ENCODE data around the gene LMNTD2. TPM values are rescaled to one million over a fixed set of nuclear protein-coding genes. Genes with fewer than 3 reads are reported as not detected.
A peak's percentile ranks its signal among the peaks of the same experiment; 100 is the strongest.

LMNTD2 gene
- total and polyA plus RNA-seq, 2 of the 13 experiments (the other 11 are each of a cell fraction or from before 2014, with no cell fraction given): 1.1 to 3.1 TPM

DNA sequence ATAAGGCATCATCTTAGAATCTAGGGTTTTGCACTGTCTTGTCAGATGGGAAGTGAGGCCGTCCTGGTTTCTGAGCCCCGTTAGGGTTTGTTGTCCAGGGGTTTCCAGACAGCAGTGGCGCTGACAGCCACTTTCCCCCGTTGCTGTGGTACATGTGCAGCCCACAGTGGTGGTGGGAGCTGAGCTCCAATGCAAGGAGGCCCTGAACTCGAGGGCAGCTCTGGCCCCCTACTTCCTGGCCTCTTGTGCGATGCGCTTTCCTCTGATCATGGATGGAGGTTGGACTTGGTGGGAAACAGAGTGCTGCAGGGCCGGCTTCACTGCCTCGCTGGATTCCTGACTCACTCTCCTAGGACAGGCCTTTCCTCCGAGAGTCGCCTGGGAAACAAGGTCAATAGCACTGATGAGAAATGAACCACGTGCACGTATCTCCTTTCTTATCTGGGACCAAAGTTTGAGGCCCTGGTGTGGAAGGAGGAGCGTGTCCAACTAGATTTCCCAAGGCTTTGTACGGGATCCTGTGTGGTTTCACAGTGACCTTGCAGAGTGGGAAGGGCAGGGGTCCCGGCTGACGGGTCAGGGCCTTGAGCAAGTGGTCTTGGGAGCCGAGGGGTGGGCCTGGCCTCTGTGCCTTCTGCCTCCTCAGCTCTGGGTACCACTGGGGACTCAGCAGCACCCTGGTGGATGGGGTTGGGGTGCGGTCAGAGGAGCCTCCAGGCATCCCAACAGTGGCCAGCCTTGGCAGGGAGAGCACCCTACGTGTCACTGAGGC, 19.5 kb upstream of the LMNTD2 start (continued):
- TF ChIP-seq, protein P1, sequence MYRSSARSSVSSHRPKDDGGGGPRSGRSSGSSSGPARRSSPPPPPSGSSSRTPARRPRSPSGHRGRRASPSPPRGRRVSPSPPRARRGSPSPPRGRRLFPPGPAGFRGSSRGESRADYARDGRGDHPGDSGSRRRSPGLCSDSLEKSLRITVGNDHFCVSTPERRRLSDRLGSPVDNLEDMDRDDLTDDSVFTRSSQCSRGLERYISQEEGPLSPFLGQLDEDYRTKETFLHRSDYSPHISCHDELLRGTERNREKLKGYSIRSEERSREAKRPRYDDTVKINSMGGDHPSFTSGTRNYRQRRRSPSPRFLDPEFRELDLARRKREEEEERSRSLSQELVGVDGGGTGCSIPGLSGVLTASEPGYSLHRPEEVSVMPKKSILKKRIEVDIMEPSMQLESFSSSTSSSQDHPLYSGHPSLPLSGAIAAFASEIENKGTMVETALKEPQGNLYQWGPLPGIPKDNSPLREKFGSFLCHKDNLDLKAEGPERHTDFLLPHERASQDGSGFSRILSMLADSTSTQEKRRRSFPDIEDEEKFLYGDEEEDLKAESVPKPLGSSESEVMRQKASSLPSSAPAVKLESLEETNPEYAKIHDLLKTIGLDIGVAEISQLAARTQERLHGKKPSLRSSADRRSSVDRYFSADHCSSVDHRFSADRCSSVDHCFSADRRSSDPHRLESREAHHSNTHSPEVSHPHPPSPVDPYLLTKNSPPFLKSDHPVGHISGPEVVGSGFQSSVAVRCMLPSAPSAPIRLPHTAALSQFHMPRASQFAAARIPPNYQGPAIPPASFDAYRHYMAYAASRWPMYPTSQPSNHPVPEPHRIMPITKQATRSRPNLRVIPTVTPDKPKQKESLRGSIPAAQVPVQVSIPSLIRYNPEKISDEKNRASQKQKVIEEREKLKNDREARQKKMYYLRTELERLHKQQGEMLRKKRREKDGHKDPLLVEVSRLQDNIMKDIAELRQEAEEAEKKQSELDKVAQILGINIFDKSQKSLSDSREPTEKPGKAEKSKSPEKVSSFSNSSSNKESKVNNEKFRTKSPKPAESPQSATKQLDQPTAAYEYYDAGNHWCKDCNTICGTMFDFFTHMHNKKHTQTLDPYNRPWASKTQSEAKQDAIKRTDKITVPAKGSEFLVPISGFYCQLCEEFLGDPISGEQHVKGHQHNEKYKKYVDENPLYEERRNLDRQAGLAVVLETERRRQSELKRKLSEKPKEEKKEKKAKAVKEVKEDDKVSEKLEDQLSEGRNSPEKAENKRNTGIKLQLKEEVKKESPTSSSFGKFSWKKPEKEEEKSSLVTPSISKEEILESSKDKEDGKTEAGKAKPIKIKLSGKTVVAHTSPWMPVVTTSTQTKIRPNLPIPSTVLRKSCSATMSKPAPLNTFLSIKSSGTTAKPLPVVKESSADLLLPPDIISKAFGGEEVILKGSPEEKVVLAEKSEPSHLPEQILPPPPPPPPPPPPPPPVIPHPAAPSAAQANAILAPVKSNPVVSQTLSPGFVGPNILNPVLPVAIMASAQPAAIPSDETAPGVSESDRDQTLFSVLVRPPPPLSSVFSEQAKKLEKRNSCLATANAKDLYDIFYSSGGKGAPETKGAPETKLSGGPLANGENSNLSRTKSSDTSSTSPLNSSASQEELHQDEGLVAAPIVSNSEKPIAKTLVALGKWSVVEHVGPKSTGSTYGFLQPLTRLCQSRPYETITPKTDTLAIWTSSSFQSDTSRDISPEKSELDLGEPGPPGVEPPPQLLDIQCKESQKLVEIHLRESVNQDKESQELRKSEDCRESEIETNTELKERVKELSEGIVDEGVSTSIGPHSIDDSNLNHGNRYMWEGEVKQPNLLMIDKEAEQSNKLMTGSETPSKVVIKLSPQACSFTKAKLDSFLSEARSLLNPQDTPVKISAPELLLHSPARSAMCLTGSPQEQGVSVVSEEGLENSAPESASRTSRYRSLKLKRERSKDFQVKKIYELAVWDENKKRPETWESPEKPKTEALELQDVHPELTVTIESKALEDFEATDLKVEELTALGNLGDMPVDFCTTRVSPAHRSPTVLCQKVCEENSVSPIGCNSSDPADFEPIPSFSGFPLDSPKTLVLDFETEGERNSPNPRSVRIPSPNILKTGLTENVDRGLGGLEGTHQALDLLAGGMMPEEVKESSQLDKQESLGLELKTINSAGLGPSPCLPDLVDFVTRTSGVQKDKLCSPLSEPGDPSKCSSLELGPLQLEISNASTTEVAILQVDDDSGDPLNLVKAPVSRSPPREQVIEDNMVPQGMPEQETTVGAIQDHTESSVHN (CRISPR knock-in tag; IDR thresholded peaks at IDR 0.05): no peak
- TF ChIP-seq ZNF749 (CRISPR knock-in tag; IDR thresholded peaks at IDR 0.05; ENCODE audit: borderline replicate concordance): peak; percentile 60; the same call in 1 of the 2 replicates
- peak; percentile 75 for TF ChIP-seq MED1 (CRISPR knock-in tag; IDR thresholded peaks at IDR 0.05)
- TF ChIP-seq, protein P2, sequence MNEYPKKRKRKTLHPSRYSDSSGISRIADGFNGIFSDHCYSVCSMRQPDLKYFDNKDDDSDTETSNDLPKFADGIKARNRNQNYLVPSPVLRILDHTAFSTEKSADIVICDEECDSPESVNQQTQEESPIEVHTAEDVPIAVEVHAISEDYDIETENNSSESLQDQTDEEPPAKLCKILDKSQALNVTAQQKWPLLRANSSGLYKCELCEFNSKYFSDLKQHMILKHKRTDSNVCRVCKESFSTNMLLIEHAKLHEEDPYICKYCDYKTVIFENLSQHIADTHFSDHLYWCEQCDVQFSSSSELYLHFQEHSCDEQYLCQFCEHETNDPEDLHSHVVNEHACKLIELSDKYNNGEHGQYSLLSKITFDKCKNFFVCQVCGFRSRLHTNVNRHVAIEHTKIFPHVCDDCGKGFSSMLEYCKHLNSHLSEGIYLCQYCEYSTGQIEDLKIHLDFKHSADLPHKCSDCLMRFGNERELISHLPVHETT (CRISPR knock-in tag; conservative IDR thresholded peaks at IDR 0.05): no peak
- TF ChIP-seq TP53 (CRISPR knock-in tag; conservative IDR thresholded peaks at IDR 0.05): no peak
- peak; percentile 54 for TF ChIP-seq ZNF770 (CRISPR knock-in tag; IDR thresholded peaks at IDR 0.05)
- no peak for TF ChIP-seq SMC3 (IDR thresholded peaks at IDR 0.05; ENCODE audit: low read length)
- TF ChIP-seq FOSL2 (CRISPR knock-in tag; IDR thresholded peaks at IDR 0.05): peak; percentile 64
- no peak for TF ChIP-seq EHMT2 (IDR thresholded peaks at IDR 0.05; ENCODE audit: borderline replicate concordance, low read depth, low read length)
- TF ChIP-seq, protein P3, sequence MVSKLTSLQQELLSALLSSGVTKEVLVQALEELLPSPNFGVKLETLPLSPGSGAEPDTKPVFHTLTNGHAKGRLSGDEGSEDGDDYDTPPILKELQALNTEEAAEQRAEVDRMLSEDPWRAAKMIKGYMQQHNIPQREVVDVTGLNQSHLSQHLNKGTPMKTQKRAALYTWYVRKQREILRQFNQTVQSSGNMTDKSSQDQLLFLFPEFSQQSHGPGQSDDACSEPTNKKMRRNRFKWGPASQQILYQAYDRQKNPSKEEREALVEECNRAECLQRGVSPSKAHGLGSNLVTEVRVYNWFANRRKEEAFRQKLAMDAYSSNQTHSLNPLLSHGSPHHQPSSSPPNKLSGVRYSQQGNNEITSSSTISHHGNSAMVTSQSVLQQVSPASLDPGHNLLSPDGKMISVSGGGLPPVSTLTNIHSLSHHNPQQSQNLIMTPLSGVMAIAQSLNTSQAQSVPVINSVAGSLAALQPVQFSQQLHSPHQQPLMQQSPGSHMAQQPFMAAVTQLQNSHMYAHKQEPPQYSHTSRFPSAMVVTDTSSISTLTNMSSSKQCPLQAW (CRISPR knock-in tag; IDR thresholded peaks at IDR 0.05): no peak
- TF ChIP-seq KDM5A (IDR thresholded peaks at IDR 0.05; ENCODE audit: borderline replicate concordance, low read length): no peak
- no peak for TF ChIP-seq ZNF468 (CRISPR knock-in tag; IDR thresholded peaks at IDR 0.05)
- TF ChIP-seq GLMP (CRISPR knock-in tag; IDR thresholded peaks at IDR 0.05; ENCODE audit: borderline replicate concordance): no peak
- TF ChIP-seq ZNF879 (CRISPR knock-in tag; IDR thresholded peaks at IDR 0.05): no peak

Data from HepG2 (cell line).